HT-29 (cell line): ENCODE results near the gene UTS2B. TPM values are rescaled to one million over a fixed set of nuclear protein-coding genes. Genes with fewer than 3 reads are reported as not detected.
A peak's percentile ranks its signal among the peaks of the same experiment; 100 is the strongest.

Experiments
- DNase-seq: peaks from one replicate; pipeline ENCODE4 v3.0.0-alpha.2; 2015; ENCODE audit warnings: low spot score
- total RNA-seq: library from RNA; depleted of rRNA; stranded (reverse); fragments of >200 nt; shearing (Covaris generic); gene quantifications from 2 replicates; pipeline ENCODE4 v1.2.3, GENCODE V29; 2014

The UTS2B gene
- total RNA-seq, 1 experiment from 2014 or later, result 0.64 TPM

GRCh38 chr3:191327526-191327925 is 2.8 kb downstream of the UTS2B start:
- DNase-seq, result no peak

- DNase-seq, result no peak
Observed at GRCh38 chr3:191324936-191325335, 5.4 kb downstream of the UTS2B start.

DNA sequence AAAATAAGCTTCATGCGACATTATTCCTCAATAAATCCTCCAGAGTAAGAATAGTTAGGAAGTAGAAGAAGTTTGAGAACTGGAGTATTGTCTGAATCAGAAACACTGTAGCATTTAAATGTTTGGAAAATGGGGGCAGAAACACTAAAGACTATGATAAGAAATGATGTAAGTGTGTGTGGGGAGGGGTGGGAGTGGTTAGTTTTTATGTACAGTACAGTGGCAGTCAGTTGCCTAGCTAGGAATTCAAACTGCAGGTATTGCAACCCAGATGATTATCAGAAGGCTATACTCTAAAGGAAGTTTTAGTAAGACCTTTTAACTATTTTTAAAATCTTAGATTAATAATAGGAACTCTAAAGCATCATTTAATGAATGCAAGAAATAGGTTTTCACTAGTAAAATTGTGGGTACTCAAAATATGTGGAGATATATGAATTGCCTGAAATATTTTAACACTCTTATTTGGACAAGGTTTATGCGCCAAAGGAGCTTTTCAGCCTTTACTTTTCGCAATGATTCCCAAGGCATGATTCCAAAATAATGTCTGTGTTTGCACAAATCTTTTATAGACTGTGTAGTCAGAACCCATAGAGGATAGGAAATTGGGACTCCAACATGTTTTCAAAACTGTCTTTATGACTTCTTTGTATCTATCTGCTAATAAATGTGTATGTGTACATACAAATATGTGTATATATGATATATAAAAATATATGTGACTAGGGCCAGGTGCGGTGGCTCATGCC is 9.1 kb downstream of the UTS2B start:
- no peak for DNase-seq

GRCh38 chr3:191320316-191320715 is 10.0 kb downstream of the UTS2B start:
- no peak for DNase-seq

GRCh38 chr3:191316876-191317603 is 13.3 kb downstream of the UTS2B start:
- DNase-seq, result no peak

GRCh38 chr3:191314109-191314728 is 16.1 kb downstream of the UTS2B start:
- no peak for DNase-seq

GRCh38 chr3:191313296-191313695 is 17.0 kb downstream of the UTS2B start:
- DNase-seq, result no peak

GRCh38 chr3:191307341-191307740 is 23.0 kb downstream of the UTS2B start:
- DNase-seq, result no peak

- DNase-seq, result no peak
Observed at GRCh38 chr3:191306428-191306827, 23.9 kb downstream of the UTS2B start.

DNA sequence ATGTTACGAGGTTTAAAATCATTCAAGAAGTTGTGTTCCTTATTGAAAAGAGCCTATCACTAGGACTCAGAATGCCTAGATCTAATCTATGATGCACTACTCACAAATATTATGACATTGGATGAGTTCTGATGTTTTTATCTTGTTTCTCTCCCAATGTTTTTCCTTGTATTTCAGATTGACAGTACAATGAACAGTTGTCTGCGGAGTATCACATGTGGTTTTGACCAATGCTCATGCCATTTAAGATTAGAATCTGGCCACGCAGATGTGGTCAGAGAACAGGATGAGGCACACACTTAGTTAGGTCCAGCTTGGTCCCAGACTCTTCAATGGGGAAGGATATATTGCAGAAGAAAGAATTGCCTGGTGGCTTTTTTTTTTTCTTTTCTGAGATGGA is 26.7 kb downstream of the UTS2B start:
- DNase-seq, result no peak

GRCh38 chr3:191302451-191302850 is 27.9 kb downstream of the UTS2B start:
- DNase-seq, result peak; percentile 22

GRCh38 chr3:191301782-191302411 is 28.4 kb downstream of the UTS2B start:
- no peak for DNase-seq

DNA sequence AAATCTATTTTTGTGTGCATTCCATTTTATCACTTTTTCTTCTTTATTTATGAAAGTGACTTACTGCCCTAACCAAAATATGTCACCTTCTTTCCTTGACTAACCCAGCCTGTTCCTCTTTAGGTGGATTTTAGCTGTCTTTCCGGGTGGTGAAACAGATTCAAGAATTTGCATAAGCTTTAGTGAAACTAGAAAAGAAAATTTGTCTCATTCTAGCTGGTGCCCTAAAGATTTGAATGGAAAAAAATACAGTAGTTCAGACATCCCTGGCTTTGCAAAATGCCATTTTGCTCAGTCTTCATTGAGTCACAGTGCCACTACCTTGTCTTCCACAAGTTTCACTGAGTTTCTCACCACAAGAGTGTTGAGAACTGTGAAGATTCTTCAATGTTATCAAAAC is 29.3 kb downstream of the UTS2B start:
- no peak for DNase-seq

- no peak for DNase-seq
Observed at GRCh38 chr3:191300422-191300821, 29.9 kb downstream of the UTS2B start.

GRCh38 chr3:191298846-191299245 is 31.5 kb downstream of the UTS2B start:
- DNase-seq, result no peak

DNA sequence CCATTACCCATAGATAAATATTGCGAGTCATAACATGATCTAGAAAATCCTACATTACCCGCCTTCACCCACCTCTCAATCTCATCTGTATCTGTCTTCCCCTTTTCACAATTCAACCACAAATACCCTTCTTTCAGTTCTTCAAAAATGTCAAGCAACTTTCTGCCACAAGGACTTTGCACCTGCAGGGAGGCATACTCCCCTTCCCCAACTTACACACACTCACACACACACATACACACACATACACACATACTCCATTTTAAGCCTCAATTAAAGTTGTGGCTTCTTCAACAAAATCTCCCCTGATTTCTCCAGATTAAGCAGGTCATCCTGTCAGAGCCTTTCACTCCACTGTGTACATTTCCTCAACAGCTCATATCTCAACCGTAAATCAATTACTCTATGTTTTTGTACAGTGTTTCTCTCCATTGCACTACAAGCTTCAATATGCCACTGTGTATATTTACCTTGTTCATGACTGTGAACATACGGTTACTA is 34.2 kb downstream of the UTS2B start:
- no peak for DNase-seq

- no peak for DNase-seq
Observed at GRCh38 chr3:191294291-191294690, 36.0 kb downstream of the UTS2B start.

DNA sequence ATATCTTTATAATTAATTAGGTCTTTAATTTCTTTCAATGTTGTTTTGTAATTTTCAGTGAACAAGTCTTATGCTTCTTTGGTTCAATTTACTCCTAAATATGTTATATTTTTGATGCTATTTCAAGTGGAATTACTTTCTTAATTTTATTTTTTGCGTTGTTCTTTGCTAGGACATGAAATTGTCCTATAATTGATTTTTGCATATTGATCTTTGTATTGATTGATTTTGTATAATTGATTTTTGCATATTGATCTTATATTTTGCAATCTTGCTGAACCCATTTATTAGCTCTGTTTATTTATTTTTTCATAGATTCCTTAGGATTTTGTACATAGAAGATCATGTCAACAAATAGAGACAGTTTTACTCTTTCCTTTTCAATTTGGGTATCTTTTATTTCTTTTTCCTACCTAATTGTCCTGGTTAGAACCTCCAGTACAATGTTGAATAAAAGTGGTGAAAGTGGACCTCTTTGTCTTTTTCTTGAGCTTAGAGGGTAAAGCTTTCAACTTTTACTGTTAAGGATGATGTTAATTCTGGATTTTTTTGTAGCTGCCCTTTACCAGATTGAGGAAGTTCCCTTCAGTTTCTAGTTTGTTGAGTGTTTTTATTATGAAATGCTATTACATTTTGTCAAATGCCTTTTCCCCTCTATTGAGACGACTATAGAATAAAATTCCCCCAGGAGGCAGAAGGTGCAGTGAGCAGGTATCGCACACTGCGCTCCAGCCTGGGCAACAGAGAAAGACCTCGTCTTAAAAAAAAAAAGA is 37.9 kb downstream of the UTS2B start:
- no peak for DNase-seq

GRCh38 chr3:191290311-191291025 is 39.9 kb downstream of the UTS2B start:
- DNase-seq, result no peak

DNA sequence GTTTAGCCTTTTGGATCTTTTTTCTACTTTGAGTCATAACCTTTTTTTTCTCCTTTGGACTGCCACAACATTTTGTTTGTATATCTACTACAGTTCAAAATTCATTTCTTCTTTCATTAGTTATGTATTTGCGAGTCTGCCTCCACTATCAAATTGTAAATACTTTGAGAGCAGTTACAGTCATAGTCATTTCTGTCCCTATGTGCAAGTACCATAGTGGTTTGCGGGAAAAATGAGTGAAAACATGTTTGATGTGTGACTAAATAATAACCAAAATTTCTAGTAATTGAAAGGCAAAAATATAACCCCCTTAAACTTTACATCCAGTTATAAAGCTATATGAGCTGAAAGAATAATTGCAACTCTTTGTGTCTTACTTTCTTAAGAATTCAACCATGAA is 46.9 kb downstream of the UTS2B start:
- no peak for DNase-seq
